Measurements from ENCODE around the gene PTPRM.

Gene PTPRM

GRCh38 chr18:8142932-8143331, 575.8 kb downstream of the PTPRM start:
- H3F3A ChIP-seq (ENCODE audit: low read depth): no peaks in the 10 kb centered on the region
- H3K4me1 ChIP-seq (ENCODE audit: insufficient read depth, low read length, poor library complexity, severe bottlenecking): no peaks in the 10 kb centered on the region
- no peaks in the 10 kb centered on the region for H3K27me3 ChIP-seq (ENCODE audit: insufficient read depth, low read length, poor library complexity, severe bottlenecking)
- no peak overlapping the region for H3K4me3 ChIP-seq (ENCODE audit: low read length, poor library complexity, severe bottlenecking)
- no peak overlapping the region for H3K4me2 ChIP-seq (ENCODE audit: low read depth, low read length, poor library complexity, severe bottlenecking)
- H3K79me2 ChIP-seq (ENCODE audit: insufficient read depth, low read length): no peaks in the 10 kb centered on the region
- H4K20me1 ChIP-seq (ENCODE audit: insufficient read depth, low read length, poor library complexity, severe bottlenecking): no peaks in the 10 kb centered on the region
- H3K9ac ChIP-seq (ENCODE audit: low read depth, low read length, poor library complexity, severe bottlenecking): no peak overlapping the region
- no peaks in the 10 kb centered on the region for H3K36me3 ChIP-seq (ENCODE audit: insufficient read depth, low read length)
- no peak overlapping the region for H2AFZ ChIP-seq (ENCODE audit: low read length)
- TF ChIP-seq, protein P1, sequence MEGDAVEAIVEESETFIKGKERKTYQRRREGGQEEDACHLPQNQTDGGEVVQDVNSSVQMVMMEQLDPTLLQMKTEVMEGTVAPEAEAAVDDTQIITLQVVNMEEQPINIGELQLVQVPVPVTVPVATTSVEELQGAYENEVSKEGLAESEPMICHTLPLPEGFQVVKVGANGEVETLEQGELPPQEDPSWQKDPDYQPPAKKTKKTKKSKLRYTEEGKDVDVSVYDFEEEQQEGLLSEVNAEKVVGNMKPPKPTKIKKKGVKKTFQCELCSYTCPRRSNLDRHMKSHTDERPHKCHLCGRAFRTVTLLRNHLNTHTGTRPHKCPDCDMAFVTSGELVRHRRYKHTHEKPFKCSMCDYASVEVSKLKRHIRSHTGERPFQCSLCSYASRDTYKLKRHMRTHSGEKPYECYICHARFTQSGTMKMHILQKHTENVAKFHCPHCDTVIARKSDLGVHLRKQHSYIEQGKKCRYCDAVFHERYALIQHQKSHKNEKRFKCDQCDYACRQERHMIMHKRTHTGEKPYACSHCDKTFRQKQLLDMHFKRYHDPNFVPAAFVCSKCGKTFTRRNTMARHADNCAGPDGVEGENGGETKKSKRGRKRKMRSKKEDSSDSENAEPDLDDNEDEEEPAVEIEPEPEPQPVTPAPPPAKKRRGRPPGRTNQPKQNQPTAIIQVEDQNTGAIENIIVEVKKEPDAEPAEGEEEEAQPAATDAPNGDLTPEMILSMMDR (conservative IDR thresholded peaks at IDR 0.05; ENCODE audit: low read length): no peak
- no peak for TF ChIP-seq EZH2phosphoT487 (IDR thresholded peaks at IDR 0.05; ENCODE audit: borderline replicate concordance)
- H3K9me2 ChIP-seq (replicated peaks; ENCODE audit: low read depth, low read length): no peaks in the 10 kb centered on the region
- H3K9me3 ChIP-seq (ENCODE audit: insufficient read depth, low read depth, low read length): no peaks in the 10 kb centered on the region

DNA sequence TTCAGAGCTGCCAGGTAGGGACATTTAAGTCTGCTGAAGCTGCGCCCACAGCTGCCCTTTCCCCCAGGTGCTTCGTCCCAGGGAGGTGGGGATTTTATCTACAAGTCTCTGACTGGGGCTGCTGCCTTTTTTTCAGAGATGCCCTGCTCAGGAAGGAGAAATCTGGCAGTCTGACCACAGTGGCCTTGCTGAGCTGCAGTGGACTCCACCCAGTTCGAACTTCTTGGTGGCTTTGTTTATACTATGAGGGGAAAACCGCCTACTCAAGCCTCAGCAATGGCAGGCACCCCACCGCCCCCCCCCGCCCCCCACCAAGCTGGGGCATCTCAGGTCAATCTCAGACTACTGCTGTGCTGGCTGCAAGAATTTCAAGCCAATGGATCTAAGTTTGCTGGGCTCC, 584.1 kb downstream of the PTPRM start:
- Histone ChIP-seq H3K4me2 (ENCODE audit: low read depth, low read length, poor library complexity, severe bottlenecking) (no peak overlapping the region), H3K4me1 (ENCODE audit: insufficient read depth, low read length, poor library complexity, severe bottlenecking) (no peaks in the 10 kb centered on the region), H2AFZ (ENCODE audit: low read length) (no peak overlapping the region), H3K79me2 (ENCODE audit: insufficient read depth, low read length) (no peaks in the 10 kb centered on the region), H3K9me2 (replicated peaks; ENCODE audit: low read depth, low read length) (no peaks in the 10 kb centered on the region), H3K9ac (ENCODE audit: low read depth, low read length, poor library complexity, severe bottlenecking) (no peak overlapping the region), H3K36me3 (ENCODE audit: insufficient read depth, low read length) (no peaks in the 10 kb centered on the region), H3K27me3 (ENCODE audit: insufficient read depth, low read length, poor library complexity, severe bottlenecking) (no peaks in the 10 kb centered on the region), H3K4me3 (ENCODE audit: low read length, poor library complexity, severe bottlenecking) (no peak overlapping the region), H4K20me1 (ENCODE audit: insufficient read depth, low read length, poor library complexity, severe bottlenecking) (no peaks in the 10 kb centered on the region), H3K9me3 (ENCODE audit: insufficient read depth, low read depth, low read length) (no peaks in the 10 kb centered on the region), H3F3A (ENCODE audit: low read depth) (no peaks in the 10 kb centered on the region)
- TF ChIP-seq, protein P1 (conservative IDR thresholded peaks at IDR 0.05; ENCODE audit: low read length): no peak
- no peak for TF ChIP-seq EZH2phosphoT487 (IDR thresholded peaks at IDR 0.05; ENCODE audit: borderline replicate concordance)

GRCh38 chr18:8153887-8154583, 586.9 kb downstream of the PTPRM start:
- no peak for TF ChIP-seq EZH2phosphoT487 (IDR thresholded peaks at IDR 0.05; ENCODE audit: borderline replicate concordance)
- TF ChIP-seq, protein P1 (conservative IDR thresholded peaks at IDR 0.05; ENCODE audit: low read length): no peak
- H3K9ac ChIP-seq (ENCODE audit: low read depth, low read length, poor library complexity, severe bottlenecking): no peak overlapping the region
- no peaks in the 10 kb centered on the region for H3K9me2 ChIP-seq (replicated peaks; ENCODE audit: low read depth, low read length)
- H3K4me3 ChIP-seq (ENCODE audit: low read length, poor library complexity, severe bottlenecking): no peak overlapping the region
- H3K9me3 ChIP-seq (ENCODE audit: insufficient read depth, low read depth, low read length): no peaks in the 10 kb centered on the region
- H3F3A ChIP-seq (ENCODE audit: low read depth): no peaks in the 10 kb centered on the region
- H3K4me2 ChIP-seq (ENCODE audit: low read depth, low read length, poor library complexity, severe bottlenecking): no peak overlapping the region
- no peaks in the 10 kb centered on the region for H3K36me3 ChIP-seq (ENCODE audit: insufficient read depth, low read length)
- no peaks in the 10 kb centered on the region for H3K79me2 ChIP-seq (ENCODE audit: insufficient read depth, low read length)
- H3K4me1 ChIP-seq (ENCODE audit: insufficient read depth, low read length, poor library complexity, severe bottlenecking): no peaks in the 10 kb centered on the region
- no peak overlapping the region for H2AFZ ChIP-seq (ENCODE audit: low read length)
- no peaks in the 10 kb centered on the region for H4K20me1 ChIP-seq (ENCODE audit: insufficient read depth, low read length, poor library complexity, severe bottlenecking)
- H3K27me3 ChIP-seq (ENCODE audit: insufficient read depth, low read length, poor library complexity, severe bottlenecking): no peaks in the 10 kb centered on the region

All from Loucy (cell line).